ENCODE data around the gene CNOT4. TPM values are rescaled to one million over a fixed set of nuclear protein-coding genes. Genes with fewer than 3 reads are reported as not detected.
A peak's percentile ranks its signal among the peaks of the same experiment; 100 is the strongest.

Gene CNOT4
- total RNA-seq, 2 donors from 2014 or later = 21.7 to 25.4 TPM

DNA sequence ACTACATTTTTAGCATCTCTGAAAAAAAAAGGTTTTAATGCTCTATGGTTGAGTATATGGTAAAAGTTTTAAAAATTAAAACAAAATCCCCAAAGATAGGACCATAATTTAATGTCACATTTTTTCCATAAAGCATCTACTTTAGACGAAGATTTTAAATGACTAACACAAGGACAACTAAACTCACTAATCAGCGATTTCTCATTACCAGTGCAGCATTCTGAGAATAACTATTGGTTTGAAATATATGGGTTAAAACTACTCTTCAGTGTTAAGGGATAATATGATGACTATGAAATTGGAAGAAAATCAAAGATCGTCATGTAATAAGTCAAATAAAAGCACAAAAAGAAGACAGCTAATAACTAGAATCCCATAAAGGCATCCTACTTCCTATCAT, 118.4 kb downstream of the CNOT4 start:
- Mint-ChIP-seq H3K27ac (no peak overlapping the region), H3K9me3 (no peaks in the 10 kb centered on the region), H3K36me3 (peaks cover 10 to 13% of the 10 kb centered on the region in 2 donors)
- DNase-seq (ENCODE audit: low spot score in 2 of 2) = no peak
- ATAC-seq = no peak

- no peaks in the 10 kb centered on the region for H3K9me3 Mint-ChIP-seq
- H3K27ac Mint-ChIP-seq = no peak overlapping the region
- peaks cover 10 to 13% of the 10 kb centered on the region in 2 donors for H3K36me3 Mint-ChIP-seq
- DNase-seq (ENCODE audit: low spot score in 2 of 2) = no peak
- ATAC-seq = no peak
Observed at GRCh38 chr7:135390829-135391228, 119.1 kb downstream of the CNOT4 start.

- DNase-seq (ENCODE audit: low spot score in 2 of 2) = no peak
- ATAC-seq = no peak
- Mint-ChIP-seq H3K27ac (no peak overlapping the region), H3K9me3 (no peaks in the 10 kb centered on the region), H3K36me3 (peaks cover 7 to 10% of the 10 kb centered on the region in 2 donors)
Observed at GRCh38 chr7:135389971-135390370, 119.9 kb downstream of the CNOT4 start.

DNA sequence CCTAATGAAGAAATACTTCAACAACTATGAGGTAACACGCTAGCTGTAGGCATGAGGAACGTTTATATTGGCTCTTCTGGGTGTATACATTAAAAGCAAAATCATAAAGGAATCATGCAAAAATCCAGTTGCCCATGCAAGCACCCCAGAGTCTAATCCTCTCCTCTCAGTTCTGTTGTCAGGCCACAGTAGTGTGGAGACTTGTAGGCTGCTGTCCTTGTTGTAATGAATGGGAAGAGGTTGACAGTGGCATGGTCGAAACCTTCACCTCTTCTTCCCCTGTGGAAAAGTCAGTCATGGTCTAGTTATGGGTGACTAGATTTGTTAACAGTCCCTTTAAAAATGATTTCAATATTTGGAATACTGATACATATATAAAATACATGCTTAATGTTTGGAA, 121.3 kb downstream of the CNOT4 start:
- H3K9me3 Mint-ChIP-seq = no peaks in the 10 kb centered on the region
- H3K36me3 Mint-ChIP-seq = peaks cover under 1 to 4% of the 10 kb centered on the region in 2 donors
- H3K27ac Mint-ChIP-seq = no peak overlapping the region
- ATAC-seq (no peak), DNase-seq (ENCODE audit: low spot score in 2 of 2) (no peak)

DNA sequence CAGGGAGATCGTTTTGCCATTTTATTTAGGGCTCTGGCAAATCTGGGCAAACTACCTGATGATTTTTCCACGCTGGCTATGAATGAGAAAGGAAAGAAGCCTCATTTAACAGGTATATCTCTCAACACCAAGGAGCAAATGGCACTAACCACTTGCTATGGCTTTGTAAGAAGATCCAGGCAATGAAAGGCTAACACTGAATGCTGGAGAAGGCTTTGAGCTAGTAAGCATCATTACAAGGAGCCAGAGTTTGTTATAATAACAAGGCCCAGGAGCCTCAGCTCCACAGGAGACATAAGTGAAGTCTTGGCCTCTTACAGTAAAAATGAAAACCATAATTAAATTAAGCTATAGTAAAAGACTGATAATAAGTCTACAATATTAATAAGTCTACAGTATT, 123.1 kb downstream of the CNOT4 start:
- DNase-seq (ENCODE audit: low spot score in 2 of 2) = no peak
- Mint-ChIP-seq H3K36me3 (peaks cover 0 to 4% of the 10 kb centered on the region in 2 donors), H3K27ac (no peak overlapping the region), H3K9me3 (no peaks in the 10 kb centered on the region)
- no peak for ATAC-seq

DNA sequence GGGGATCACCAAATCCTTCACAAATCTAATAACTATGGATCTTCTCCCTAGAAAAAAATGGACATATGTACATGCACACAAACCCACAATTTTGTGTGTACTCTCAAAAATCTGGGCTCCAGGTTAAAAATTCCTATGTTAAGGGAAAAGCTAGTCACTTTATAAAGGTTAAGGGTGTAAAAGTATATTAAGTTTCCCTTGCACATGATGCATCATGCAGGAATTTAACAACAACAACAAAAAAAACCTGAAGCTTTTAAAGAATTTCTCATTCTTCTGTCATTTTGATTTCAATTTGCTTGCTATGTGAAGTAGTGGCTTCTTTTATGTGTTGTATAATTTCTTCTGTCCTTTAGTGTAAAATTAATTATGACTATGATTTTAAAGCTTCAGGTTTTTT, 123.7 kb downstream of the CNOT4 start:
- H3K9me3 Mint-ChIP-seq = no peaks in the 10 kb centered on the region
- ATAC-seq = no peak
- H3K36me3 Mint-ChIP-seq = no peaks in the 10 kb centered on the region

DNA sequence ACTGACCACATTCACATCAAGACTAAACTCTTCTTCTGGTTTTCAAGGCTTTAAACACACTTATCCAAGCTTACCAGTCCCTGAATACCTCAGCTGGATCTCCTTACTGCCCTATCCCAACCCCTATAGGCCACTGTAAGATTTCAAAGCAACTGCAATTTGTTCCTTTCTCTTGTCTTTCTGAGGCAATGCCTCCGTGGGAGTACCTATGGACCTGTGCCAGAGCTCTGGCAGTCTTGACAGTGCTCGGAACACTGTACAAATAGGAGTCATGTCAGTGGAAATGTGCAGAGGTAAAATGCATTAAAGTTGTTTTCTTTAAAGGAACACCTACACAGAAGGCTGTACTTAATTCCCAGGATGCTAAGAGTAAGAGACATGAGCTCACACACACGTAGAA, 124.7 kb downstream of the CNOT4 start:
- no peaks in the 10 kb centered on the region for H3K36me3 Mint-ChIP-seq
- ATAC-seq (no peak), DNase-seq (ENCODE audit: low spot score in 2 of 2) (no peak)
- no peak overlapping the region for H3K27ac Mint-ChIP-seq
- H3K9me3 Mint-ChIP-seq = no peaks in the 10 kb centered on the region

More for the DNA sequence above, 123.7 kb downstream of the CNOT4 start:
- no peak for DNase-seq (ENCODE audit: low spot score in 2 of 2)
- H3K27ac Mint-ChIP-seq = no peak overlapping the region

GRCh38 chr7:135383525-135384175, 126.3 kb downstream of the CNOT4 start:
- H3K9me3 Mint-ChIP-seq = no peaks in the 10 kb centered on the region
- no peak for DNase-seq (ENCODE audit: low spot score in 2 of 2)
- peak; percentile 53 to 71 for ATAC-seq
- no peaks in the 10 kb centered on the region for H3K36me3 Mint-ChIP-seq
- no peak overlapping the region for H3K27ac Mint-ChIP-seq

DNA sequence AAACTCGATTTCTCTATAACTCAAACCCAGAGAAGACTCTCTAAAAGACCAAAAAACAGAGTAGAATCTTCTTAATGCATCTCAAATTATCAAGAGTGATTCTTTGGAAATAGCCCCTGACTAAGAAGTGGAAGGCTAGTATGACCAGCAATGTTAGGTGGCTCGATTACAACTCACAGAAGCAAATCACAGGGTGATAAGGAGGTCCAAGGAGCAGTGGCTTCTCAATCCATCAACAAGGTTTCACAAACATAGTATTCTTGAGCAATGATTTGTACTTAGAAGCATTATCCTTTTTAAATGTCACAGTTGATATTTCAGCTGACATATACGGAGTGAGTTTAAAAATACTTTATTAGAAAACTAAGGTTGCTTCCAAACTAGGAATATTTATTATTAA, 127.7 kb downstream of the CNOT4 start:
- no peak for DNase-seq (ENCODE audit: low spot score in 2 of 2)
- H3K36me3 Mint-ChIP-seq = no peaks in the 10 kb centered on the region
- no peaks in the 10 kb centered on the region for H3K9me3 Mint-ChIP-seq
- no peak for ATAC-seq
- no peak overlapping the region for H3K27ac Mint-ChIP-seq

- Mint-ChIP-seq H3K36me3 (no peaks in the 10 kb centered on the region), H3K27ac (no peak overlapping the region), H3K9me3 (no peaks in the 10 kb centered on the region)
- ATAC-seq = no peak
- DNase-seq (ENCODE audit: low spot score in 2 of 2) = no peak
Observed at GRCh38 chr7:135381369-135381768, 128.5 kb downstream of the CNOT4 start.

DNA sequence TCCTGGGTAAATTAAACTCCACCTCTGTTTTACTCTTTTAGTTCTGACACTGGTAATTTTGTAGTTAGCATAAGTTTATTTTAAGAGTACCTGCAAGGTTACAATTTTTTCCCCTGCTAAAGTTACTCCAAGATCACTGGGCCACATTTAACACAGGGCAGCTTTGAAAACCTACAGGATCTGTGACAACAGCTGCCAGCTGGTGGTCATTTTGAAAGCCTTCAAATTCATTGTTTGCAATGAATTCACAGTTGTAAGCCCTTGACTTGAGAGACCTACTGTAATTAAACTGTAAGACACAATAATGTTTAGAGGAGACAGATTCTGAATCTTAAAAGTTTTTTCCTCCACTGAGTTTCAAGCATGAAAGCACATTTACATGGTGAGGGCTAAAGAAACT, 129.6 kb downstream of the CNOT4 start:
- H3K27ac Mint-ChIP-seq = no peak overlapping the region
- no peak for ATAC-seq
- no peaks in the 10 kb centered on the region for H3K9me3 Mint-ChIP-seq
- no peak for DNase-seq (ENCODE audit: low spot score in 2 of 2)
- H3K36me3 Mint-ChIP-seq = no peaks in the 10 kb centered on the region

DNA sequence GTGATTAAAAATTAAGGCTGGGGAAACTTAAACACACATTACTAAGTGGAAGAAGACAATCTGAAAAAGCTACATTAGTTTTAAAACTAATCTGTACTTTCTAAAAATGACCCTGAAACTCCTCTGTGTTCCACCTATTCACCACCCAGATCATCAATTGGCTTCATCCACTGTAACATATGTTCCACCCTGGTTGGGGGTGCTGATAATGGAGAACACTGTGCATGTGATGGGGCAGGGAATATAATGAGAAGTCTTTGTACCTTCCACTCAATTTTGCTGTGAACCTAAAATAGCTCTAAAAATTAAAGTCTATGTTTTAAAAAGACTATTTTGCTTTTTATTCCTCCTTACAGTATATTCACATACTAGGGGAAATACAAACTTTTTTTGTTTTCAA, 132.7 kb downstream of the CNOT4 start:
- no peak overlapping the region for H3K27ac Mint-ChIP-seq
- no peak for DNase-seq (ENCODE audit: low spot score in 2 of 2)
- no peak for ATAC-seq
- no peaks in the 10 kb centered on the region for H3K36me3 Mint-ChIP-seq
- H3K9me3 Mint-ChIP-seq = no peaks in the 10 kb centered on the region

- DNase-seq (ENCODE audit: low spot score in 2 of 2) = no peak
- H3K36me3 Mint-ChIP-seq = no peaks in the 10 kb centered on the region
- no peak overlapping the region for H3K27ac Mint-ChIP-seq
- peak in 1 of 2 donors; percentile 40 for ATAC-seq
- H3K9me3 Mint-ChIP-seq = no peaks in the 10 kb centered on the region
Observed at GRCh38 chr7:135375908-135376699, 133.8 kb downstream of the CNOT4 start.

GRCh38 chr7:135374736-135375135, 135.2 kb downstream of the CNOT4 start:
- H3K36me3 Mint-ChIP-seq = no peaks in the 10 kb centered on the region
- DNase-seq (ENCODE audit: low spot score in 2 of 2) (no peak), ATAC-seq (no peak)
- no peak overlapping the region for H3K27ac Mint-ChIP-seq
- H3K9me3 Mint-ChIP-seq = no peaks in the 10 kb centered on the region

GRCh38 chr7:135372222-135372621, 137.7 kb downstream of the CNOT4 start:
- ATAC-seq = no peak
- no peak for DNase-seq (ENCODE audit: low spot score in 2 of 2)
- no peak overlapping the region for H3K27ac Mint-ChIP-seq
- no peaks in the 10 kb centered on the region for H3K9me3 Mint-ChIP-seq
- H3K36me3 Mint-ChIP-seq = peaks cover 0 to 7% of the 10 kb centered on the region in 2 donors

- no peak overlapping the region for H3K27ac Mint-ChIP-seq
- DNase-seq (ENCODE audit: low spot score in 2 of 2) (no peak), ATAC-seq (no peak)
- H3K9me3 Mint-ChIP-seq = no peaks in the 10 kb centered on the region
- peaks cover 0 to 7% of the 10 kb centered on the region in 2 donors for H3K36me3 Mint-ChIP-seq
Observed at GRCh38 chr7:135370656-135371055, 139.2 kb downstream of the CNOT4 start.

DNA sequence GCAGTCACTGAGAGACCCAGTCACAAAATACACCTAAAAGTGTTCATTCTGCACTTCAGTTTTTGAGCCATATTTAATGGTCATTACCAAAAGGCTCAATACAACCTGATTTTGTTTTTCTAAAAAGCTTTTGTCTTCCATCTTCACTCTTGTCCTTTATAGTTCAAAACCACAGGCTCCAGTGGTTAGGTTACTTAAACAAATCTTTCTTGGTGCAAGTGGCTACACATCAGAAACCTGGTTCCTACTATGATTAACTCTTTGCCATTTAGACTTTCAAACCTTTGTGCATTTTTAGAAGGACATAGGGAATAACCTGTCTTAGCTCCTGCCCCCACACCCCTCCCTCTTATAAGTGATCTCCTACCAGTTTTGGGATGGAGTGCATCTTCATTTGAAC, 140.5 kb downstream of the CNOT4 start:
- H3K27ac Mint-ChIP-seq = no peak overlapping the region

More for the DNA sequence above, 140.5 kb downstream of the CNOT4 start:
- peaks cover 0 to 7% of the 10 kb centered on the region in 2 donors for H3K36me3 Mint-ChIP-seq
- no peak for DNase-seq (ENCODE audit: low spot score in 2 of 2)
- ATAC-seq = peak; percentile 18 to 24
- H3K9me3 Mint-ChIP-seq = no peaks in the 10 kb centered on the region

All from activated naive CD4-positive, alpha-beta T cell treated with anti-CD3 and anti-CD28 coated beads, Interleukin-2, amount 50 U/mL, for 72 hours (primary cell).